Lower leg skin (tissue), 4 donors: ENCODE results near the gene TEX28. TPM values are rescaled to one million over a fixed set of nuclear protein-coding genes. Genes with fewer than 3 reads are reported as not detected.
"Not testable (repeated sequence)": the region's sequence is repeated elsewhere in the genome, so short reads cannot be mapped to it uniquely, and the experiment has no call there.

ENCODE experiments used
- DNase-seq, 2 donors: peaks; one replicate each; pipeline ENCODE4 v3.0.0-alpha.2; 2019; ENCODE audit warnings: low spot score in 2 of 2
- H3K4me3 ChIP-seq: fragments of 200-600 bp; sonication (generic); 2 replicates; pipeline ENCODE4 v1.5.1; 2017; ENCODE audit warnings: mild to moderate bottlenecking, low read depth; ENCODE audit not compliant: poor library complexity, severe bottlenecking
- POLR2A ChIP-seq, 2 donors: fragments of 450-650 bp; IDR thresholded peaks; one replicate each; pipeline ENCODE4 v1.6.1; 2016 to 2017; ENCODE audit warnings: antibody characterized with exemption in 2 of 2, mild to moderate bottlenecking in 1 of 2, moderate library complexity in 1 of 2
- WGBS, 2 donors: methylation state at CpG; one replicate each; pipeline ENCODE4 v1.1.5; 2018; 5-methylcytosine and 5-hydroxymethylcytosine counted together
- intact Hi-C: fragments of 100-400 bp; cut with DNase I; formaldehyde crosslinking; loops from one replicate; pipeline ENCODE4 v1.15.0; 2023; ENCODE audit warnings: low total_unique reads
- total RNA-seq, 4 donors: library from RNA; depleted of rRNA; stranded (reverse); fragments of >200 nt; gene quantifications; one replicate each; pipeline ENCODE4 v1.1.0, GENCODE V29; 2016
- TF ChIP-seq, protein P1 (sequence below), 3 donors: fragments of 450-650 bp; IDR thresholded peaks; one replicate each; pipeline ENCODE4 v1.5.1; 2016; ENCODE audit warnings: antibody characterized with exemption in 3 of 3, mild to moderate bottlenecking in 3 of 3, moderate library complexity in 2 of 3

TEX28 gene
- total RNA-seq, 4 donors from 2014 or later, result 1.1 to 2.4 TPM; not detected in 2

DNA sequence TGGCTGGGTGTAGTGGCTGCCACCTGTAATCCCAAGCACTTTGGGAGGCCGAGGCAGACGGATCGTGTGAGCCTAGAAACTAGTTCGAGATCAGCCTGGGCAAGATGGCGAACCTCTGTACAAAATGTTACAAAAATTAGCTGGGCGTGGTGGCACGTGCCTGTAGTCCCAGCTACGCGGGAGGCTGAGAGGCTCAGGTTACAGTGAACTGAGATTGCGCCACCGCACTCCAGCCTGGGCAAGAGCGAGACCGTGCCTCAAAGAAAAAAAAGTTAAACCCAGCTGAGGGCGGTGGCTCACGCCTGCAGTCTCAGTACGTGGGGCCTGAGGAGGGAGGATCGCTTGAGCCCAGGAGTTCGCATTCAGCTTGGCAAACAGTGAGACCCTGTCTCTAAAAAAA lies 1.8 kb upstream of the TEX28 start:
- DNase-seq, result no peak
- intact Hi-C loops, result no loop called here
- no peak overlapping the region for H3K4me3 ChIP-seq
- TF ChIP-seq POLR2A (IDR thresholded peaks at IDR 0.05), result no peak
- TF ChIP-seq, protein P1, sequence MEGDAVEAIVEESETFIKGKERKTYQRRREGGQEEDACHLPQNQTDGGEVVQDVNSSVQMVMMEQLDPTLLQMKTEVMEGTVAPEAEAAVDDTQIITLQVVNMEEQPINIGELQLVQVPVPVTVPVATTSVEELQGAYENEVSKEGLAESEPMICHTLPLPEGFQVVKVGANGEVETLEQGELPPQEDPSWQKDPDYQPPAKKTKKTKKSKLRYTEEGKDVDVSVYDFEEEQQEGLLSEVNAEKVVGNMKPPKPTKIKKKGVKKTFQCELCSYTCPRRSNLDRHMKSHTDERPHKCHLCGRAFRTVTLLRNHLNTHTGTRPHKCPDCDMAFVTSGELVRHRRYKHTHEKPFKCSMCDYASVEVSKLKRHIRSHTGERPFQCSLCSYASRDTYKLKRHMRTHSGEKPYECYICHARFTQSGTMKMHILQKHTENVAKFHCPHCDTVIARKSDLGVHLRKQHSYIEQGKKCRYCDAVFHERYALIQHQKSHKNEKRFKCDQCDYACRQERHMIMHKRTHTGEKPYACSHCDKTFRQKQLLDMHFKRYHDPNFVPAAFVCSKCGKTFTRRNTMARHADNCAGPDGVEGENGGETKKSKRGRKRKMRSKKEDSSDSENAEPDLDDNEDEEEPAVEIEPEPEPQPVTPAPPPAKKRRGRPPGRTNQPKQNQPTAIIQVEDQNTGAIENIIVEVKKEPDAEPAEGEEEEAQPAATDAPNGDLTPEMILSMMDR (IDR thresholded peaks at IDR 0.05), result no peak
- 87% methylated on average over 18 of the region's 18 CpGs for WGBS, 2 donors

DNA sequence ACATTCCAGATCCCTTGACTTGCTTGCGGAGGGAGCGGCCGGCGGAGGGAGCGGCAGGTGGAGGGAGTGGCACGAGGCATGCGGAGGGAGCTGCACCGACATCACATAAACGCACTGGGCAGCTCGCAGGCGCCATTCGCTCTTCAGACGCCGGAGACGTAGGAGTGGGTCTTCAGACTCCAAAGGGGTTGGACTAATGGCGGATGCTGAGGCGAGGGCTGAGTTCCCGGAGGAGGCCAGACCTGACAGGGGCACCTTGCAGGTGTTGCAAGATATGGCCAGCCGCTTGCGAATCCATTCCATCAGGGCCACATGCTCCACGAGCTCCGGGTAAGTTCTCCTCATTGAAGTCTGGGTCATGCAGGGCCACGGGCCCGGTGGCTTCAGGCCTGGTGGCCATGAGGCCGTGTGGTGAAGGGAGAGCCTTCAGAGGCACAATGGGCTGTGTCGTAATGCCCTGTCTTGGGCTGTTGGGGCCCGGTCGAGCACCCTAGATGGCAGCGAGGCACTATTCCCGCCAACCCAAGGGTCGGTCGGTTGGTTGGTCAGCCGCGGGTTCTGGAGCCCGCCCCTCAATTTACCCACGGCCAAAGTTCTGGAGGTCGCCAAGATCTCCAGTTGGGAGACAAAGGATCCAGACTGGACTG lies 863 bp upstream of the TEX28 start, which contains the start of gene TKTL1:
TSS of gene TKTL1 (plus strand) at position 132 of the 647 bp plus-strand sequence. CDS start at position 197, 65 bp downstream.
- WGBS, 2 donors, result 95 to 97% methylated on average over 37 of the region's 37 CpGs
- intact Hi-C loops, result no loop called here
- no peak within 1 kb of the TSS for H3K4me3 ChIP-seq
- no peak for TF ChIP-seq POLR2A (IDR thresholded peaks at IDR 0.05)
- TF ChIP-seq, protein P1 (IDR thresholded peaks at IDR 0.05), result no peak
- DNase-seq, result no peak

DNA sequence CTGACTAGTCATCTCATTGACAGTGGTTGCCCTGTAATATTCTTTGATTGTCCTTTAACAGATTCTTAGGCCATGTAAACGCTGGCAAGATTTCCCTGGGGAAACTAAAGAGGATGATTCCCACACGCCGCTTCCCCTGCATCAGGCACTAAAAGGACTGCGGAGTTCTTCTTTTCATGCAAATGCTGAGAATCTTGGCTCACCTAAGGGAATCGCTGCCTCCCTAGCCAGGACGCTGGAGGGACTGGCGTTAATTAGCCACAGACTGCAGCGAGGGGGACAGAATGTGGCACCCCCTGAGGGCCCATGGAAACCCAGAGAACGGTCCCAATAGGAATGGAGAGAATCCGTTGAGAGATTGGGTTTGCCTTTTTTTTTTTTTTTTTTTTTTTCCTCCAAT lies 8.5 kb downstream of the TEX28 start:
- intact Hi-C loops, H3K4me3 ChIP-seq, DNase-seq: not testable (repeated sequence)
- WGBS, 2 donors, result no CpG with 5 or more reads among the region's 10 CpGs

DNA sequence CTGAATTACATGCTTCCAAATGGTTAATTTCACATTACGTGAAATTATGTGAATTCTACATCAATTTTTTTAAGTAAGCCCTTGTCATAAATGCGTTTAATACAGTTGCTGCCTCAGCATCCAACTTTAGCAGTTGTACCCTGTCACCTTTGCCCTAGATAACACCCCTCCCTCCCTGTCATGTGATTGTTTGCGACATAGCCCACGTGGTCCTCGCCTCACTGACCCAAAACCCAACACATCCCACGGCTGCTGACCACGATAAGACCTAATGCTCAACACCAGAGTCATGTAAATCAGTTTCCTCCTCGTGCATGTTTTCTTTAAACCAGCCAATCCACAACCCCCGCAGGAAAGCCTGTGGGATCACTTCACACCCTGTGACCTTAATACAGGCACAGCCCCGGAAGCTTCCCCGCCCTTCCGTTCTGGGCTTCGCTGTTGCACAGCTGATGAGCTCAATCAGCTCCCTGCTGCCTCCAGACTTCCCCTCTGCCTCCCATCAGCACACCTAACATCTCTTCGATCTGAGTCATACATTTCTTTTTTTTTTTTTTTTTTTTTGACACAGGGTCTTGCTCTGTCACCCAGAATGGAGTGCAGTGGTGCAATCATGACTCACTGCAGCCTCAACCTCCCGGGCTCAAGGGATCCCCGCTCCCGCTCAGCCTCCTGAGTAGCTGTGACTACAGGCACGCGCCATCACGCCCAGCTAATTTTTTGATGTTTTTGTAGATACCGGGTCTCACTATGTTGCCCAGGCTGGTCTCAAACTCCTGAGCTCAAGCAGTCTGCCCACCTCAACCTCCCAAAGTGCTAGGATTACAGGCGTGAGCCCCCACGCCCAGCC lies 10.2 kb downstream of the TEX28 start:
- intact Hi-C loops, H3K4me3 ChIP-seq, DNase-seq: not testable (repeated sequence)
- no CpG with 5 or more reads among the region's 23 CpGs for WGBS, 2 donors

DNA sequence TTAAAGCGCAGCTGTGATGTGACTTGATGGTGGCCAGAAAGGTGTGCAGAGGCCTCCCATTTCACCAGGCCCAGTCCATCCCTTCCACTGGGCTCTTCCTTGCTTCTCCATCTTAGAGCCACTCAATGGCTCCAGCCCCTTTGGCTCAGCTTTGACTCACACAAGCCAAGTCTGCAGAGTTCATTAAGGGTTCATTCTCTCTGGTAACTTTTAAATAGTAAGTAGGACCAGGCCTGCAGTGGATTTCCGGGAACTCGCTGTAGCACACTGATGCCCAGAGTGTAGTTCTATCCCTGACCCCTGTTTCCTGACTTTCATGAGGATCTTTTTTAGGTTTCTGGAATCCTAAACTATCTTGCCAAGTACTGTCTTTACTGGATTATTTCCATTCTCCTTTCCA lies 25.7 kb downstream of the TEX28 start:
- DNase-seq, intact Hi-C loops: not testable (repeated sequence)
- WGBS, 2 donors, result no CpG with 5 or more reads among the region's 3 CpGs

DNA sequence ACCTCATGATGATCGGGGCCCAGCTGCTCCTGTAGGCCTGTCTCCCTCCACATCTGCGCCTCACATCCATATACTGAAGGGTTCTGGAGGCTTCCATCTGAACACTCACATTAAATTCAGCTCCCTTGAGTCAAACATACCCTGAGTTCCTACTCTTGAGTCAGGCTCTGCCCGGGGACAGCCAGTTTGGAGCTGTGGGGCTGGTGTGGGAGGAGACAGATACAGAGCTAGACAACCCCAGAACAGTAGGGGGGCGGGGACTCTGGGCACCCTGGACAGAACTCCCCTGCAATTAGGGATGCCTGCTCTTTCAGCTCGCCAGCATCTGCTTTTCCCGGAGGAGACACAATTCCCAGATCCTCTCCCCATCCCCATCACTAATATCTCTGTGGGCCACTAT lies 31.9 kb downstream of the TEX28 start:
- intact Hi-C loops, DNase-seq, H3K4me3 ChIP-seq: not testable (repeated sequence)
- no CpG with 5 or more reads among the region's 6 CpGs for WGBS, 2 donors

More for the DNA sequence above, 25.7 kb downstream of the TEX28 start:
- not testable (repeated sequence) for H3K4me3 ChIP-seq

DNA sequence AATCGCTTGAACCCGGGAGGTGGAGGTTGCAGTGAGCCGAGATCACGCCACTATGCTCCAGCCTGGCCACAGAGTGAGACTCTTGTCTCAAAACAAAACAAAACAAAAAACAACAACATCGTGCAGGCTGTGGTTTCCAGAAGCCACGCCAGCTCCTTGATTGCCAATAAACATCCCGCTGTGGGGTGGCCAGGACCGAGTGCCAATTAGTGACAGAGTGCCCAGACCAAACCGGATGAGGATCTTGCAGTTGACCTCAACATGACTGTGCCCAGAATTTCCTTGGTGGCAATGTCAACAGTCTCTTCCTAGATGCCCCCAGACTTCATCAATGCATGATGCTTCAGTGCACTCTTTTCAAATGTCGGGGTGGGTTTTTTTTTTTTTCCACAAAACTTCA lies 36.2 kb downstream of the TEX28 start:
- H3K4me3 ChIP-seq, DNase-seq, intact Hi-C loops: not testable (repeated sequence)
- no CpG with 5 or more reads among the region's 10 CpGs for WGBS, 2 donors

DNA sequence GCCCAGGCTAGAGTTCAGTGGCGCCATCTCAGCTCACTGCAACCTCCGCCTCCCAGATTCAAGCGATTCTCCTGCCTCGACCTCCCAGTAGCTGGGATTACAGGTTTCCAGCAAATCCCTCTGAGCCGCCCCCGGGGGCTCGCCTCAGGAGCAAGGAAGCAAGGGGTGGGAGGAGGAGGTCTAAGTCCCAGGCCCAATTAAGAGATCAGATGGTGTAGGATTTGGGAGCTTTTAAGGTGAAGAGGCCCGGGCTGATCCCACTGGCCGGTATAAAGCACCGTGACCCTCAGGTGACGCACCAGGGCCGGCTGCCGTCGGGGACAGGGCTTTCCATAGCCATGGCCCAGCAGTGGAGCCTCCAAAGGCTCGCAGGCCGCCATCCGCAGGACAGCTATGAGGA lies 37.6 kb downstream of the TEX28 start, which contains the start of gene OPN1MW3:
TSS of gene OPN1MW3 (plus strand) at position 301 of the 400 bp plus-strand sequence. CDS start at position 339, 38 bp downstream.
- no CpG with 5 or more reads among the region's 17 CpGs for WGBS, 2 donors
- not testable (repeated sequence) for H3K4me3 ChIP-seq

DNA sequence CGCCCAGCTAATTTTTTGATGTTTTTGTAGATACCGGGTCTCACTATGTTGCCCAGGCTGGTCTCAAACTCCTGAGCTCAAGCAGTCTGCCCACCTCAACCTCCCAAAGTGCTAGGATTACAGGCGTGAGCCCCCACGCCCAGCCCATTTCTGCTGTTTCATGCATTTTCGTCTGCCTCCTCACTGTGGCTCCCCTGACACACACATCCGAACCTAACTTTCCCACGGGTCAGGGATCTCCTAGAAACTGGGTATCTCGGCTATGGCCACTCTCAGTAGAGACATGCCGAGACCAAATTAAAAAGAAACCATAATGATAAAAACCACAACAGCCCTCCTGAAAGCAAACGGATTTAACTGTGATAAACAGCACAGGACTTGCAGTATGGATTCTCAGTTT lies 46.8 kb downstream of the TEX28 start:
- WGBS, 2 donors, result no CpG with 5 or more reads among the region's 10 CpGs
- intact Hi-C loops, H3K4me3 ChIP-seq: not testable (repeated sequence)

More for the DNA sequence above, 37.6 kb downstream of the TEX28 start, which contains the start of gene OPN1MW3:
- intact Hi-C loops, DNase-seq: not testable (repeated sequence)

DNA sequence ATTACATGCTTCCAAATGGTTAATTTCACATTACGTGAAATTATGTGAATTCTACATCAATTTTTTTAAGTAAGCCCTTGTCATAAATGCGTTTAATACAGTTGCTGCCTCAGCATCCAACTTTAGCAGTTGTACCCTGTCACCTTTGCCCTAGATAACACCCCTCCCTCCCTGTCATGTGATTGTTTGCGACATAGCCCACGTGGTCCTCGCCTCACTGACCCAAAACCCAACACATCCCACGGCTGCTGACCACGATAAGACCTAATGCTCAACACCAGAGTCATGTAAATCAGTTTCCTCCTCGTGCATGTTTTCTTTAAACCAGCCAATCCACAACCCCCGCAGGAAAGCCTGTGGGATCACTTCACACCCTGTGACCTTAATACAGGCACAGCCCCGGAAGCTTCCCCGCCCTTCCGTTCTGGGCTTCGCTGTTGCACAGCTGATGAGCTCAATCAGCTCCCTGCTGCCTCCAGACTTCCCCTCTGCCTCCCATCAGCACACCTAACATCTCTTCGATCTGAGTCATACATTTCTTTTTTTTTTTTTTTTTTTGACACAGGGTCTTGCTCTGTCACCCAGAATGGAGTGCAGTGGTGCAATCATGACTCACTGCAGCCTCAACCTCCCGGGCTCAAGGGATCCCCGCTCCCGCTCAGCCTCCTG lies 47.4 kb downstream of the TEX28 start:
- 78% methylated on average over 4 of the region's 17 CpGs; no CpG with 5 or more reads in 1 of the 2 donors for WGBS, 2 donors
- DNase-seq, intact Hi-C loops, H3K4me3 ChIP-seq: not testable (repeated sequence)

More for the DNA sequence above, 46.8 kb downstream of the TEX28 start:
- not testable (repeated sequence) for DNase-seq

DNA sequence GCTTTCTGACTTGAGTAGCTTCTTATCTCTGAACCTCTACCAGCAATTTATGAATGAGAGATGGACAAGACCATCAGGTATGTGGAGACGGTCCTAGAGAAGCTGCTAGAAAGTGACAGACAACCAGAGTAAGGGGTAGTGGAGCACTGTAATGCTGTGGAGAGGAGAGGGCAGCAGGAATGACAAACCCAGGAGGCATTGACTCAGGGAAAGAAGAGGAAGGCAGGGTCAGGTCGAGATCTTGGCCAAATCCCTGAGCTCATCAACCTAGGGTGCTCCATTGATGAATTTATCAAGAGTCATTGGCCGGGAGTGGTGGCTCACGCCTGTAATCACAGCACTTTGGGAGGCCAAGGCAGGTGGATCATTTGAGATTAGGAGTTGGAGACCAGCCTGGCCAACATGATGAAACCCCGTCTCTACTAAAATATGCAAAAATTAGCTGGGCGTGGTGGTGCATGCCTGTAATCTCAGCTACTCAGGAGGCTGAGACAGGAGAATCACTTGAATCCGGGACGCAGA lies 54.9 kb downstream of the TEX28 start:
- H3K4me3 ChIP-seq, intact Hi-C loops: not testable (repeated sequence)
- 80 to 81% methylated on average over 7 of the region's 8 CpGs for WGBS, 2 donors
- peak in 1 of 2 donors; percentile 68 for DNase-seq
